ENCODE results near the gene RFNG. TPM values are rescaled to one million over a fixed set of nuclear protein-coding genes. Genes with fewer than 3 reads are reported as not detected.

RFNG gene
- total and polyA plus RNA-seq, 2 of the 13 experiments (the other 11 are each of a cell fraction or from before 2014, with no cell fraction given) = 61.4 to 64.0 TPM

DNA sequence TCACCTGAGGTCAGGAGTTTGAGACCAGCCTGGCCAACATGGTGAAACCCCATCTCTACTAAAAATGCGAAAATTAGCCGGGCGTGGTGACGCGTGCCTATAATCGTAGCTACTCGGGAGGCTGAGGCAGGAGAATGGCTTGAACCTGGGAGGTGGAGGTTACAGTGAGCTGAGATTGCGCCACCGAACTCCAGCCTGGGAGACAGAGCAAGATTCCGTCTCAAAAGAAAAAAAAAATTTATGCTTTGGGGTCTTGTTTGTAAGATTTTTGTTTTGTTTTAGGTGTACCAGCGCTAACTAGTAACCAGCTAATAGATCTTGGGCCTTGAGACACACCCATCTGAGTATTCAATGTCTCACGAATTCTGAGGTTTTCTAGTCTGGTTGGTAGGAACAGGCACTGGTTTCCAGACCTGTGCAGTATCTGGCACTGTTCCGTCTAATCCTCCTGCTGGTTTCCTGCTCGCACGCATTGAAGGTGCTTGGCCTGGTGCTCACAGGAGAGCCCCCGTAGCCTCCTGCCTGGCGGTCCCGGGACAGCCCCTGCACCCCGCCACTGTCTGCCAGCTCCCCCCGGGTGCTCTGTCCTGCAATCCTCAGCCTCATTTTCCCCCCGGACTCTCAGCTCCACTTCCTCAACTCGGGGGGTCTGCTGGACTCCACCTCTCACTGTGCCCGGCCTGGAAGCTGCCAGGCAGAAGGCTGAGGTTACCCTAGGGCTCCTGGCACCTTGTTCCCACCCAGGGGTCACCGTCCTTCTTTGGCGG is 24.6 kb upstream of the RFNG start (continued):
- TF ChIP-seq, protein P1, sequence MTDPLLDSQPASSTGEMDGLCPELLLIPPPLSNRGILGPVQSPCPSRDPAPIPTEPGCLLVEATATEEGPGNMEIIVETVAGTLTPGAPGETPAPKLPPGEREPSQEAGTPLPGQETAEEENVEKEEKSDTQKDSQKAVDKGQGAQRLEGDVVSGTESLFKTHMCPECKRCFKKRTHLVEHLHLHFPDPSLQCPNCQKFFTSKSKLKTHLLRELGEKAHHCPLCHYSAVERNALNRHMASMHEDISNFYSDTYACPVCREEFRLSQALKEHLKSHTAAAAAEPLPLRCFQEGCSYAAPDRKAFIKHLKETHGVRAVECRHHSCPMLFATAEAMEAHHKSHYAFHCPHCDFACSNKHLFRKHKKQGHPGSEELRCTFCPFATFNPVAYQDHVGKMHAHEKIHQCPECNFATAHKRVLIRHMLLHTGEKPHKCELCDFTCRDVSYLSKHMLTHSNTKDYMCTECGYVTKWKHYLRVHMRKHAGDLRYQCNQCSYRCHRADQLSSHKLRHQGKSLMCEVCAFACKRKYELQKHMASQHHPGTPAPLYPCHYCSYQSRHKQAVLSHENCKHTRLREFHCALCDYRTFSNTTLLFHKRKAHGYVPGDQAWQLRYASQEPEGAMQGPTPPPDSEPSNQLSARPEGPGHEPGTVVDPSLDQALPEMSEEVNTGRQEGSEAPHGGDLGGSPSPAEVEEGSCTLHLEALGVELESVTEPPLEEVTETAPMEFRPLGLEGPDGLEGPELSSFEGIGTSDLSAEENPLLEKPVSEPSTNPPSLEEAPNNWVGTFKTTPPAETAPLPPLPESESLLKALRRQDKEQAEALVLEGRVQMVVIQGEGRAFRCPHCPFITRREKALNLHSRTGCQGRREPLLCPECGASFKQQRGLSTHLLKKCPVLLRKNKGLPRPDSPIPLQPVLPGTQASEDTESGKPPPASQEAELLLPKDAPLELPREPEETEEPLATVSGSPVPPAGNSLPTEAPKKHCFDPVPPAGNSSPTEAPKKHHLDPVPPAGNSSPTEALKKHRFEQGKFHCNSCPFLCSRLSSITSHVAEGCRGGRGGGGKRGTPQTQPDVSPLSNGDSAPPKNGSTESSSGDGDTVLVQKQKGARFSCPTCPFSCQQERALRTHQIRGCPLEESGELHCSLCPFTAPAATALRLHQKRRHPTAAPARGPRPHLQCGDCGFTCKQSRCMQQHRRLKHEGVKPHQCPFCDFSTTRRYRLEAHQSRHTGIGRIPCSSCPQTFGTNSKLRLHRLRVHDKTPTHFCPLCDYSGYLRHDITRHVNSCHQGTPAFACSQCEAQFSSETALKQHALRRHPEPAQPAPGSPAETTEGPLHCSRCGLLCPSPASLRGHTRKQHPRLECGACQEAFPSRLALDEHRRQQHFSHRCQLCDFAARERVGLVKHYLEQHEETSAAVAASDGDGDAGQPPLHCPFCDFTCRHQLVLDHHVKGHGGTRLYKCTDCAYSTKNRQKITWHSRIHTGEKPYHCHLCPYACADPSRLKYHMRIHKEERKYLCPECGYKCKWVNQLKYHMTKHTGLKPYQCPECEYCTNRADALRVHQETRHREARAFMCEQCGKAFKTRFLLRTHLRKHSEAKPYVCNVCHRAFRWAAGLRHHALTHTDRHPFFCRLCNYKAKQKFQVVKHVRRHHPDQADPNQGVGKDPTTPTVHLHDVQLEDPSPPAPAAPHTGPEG (CRISPR knock-in tag; IDR thresholded peaks at IDR 0.05) = 0 out of 2 replicates have a peak, but pooled peaks have one; percentile 53
- TF ChIP-seq NR2F6 (IDR thresholded peaks at IDR 0.05) (no peak), NR2F6 (CRISPR knock-in tag; IDR thresholded peaks at IDR 0.05) (no peak), PHF20 (CRISPR knock-in tag; IDR thresholded peaks at IDR 0.05) (no peak), ARNT (IDR thresholded peaks at IDR 0.05) (no peak), ZSCAN20 (CRISPR knock-in tag; IDR thresholded peaks at IDR 0.05; ENCODE audit: borderline replicate concordance) (no peak), ZNF775 (CRISPR knock-in tag; IDR thresholded peaks at IDR 0.05; ENCODE audit: borderline replicate concordance) (no peak), DNMT3B (CRISPR knock-in tag; conservative IDR thresholded peaks at IDR 0.05) (no peak), FOXK2 (IDR thresholded peaks at IDR 0.05) (no peak), RXRA (CRISPR knock-in tag; IDR thresholded peaks at IDR 0.05) (no peak), ZNF678 (CRISPR knock-in tag; IDR thresholded peaks at IDR 0.05) (no peak), RFXANK (CRISPR knock-in tag; IDR thresholded peaks at IDR 0.05) (no peak), TBX3 (IDR thresholded peaks at IDR 0.05; ENCODE audit: borderline replicate concordance) (no peak), ZNF792 (CRISPR knock-in tag; IDR thresholded peaks at IDR 0.05) (no peak), RBM39 (IDR thresholded peaks at IDR 0.05; ENCODE audit: low read depth, low read length, poor library complexity, severe bottlenecking) (no peak), ZNF556 (CRISPR knock-in tag; IDR thresholded peaks at IDR 0.05; ENCODE audit: borderline replicate concordance) (0 out of 2 replicates have a peak, but pooled peaks have one; percentile 44), HDAC2 (CRISPR knock-in tag; IDR thresholded peaks at IDR 0.05) (no peak)
- TF ChIP-seq, protein P2, sequence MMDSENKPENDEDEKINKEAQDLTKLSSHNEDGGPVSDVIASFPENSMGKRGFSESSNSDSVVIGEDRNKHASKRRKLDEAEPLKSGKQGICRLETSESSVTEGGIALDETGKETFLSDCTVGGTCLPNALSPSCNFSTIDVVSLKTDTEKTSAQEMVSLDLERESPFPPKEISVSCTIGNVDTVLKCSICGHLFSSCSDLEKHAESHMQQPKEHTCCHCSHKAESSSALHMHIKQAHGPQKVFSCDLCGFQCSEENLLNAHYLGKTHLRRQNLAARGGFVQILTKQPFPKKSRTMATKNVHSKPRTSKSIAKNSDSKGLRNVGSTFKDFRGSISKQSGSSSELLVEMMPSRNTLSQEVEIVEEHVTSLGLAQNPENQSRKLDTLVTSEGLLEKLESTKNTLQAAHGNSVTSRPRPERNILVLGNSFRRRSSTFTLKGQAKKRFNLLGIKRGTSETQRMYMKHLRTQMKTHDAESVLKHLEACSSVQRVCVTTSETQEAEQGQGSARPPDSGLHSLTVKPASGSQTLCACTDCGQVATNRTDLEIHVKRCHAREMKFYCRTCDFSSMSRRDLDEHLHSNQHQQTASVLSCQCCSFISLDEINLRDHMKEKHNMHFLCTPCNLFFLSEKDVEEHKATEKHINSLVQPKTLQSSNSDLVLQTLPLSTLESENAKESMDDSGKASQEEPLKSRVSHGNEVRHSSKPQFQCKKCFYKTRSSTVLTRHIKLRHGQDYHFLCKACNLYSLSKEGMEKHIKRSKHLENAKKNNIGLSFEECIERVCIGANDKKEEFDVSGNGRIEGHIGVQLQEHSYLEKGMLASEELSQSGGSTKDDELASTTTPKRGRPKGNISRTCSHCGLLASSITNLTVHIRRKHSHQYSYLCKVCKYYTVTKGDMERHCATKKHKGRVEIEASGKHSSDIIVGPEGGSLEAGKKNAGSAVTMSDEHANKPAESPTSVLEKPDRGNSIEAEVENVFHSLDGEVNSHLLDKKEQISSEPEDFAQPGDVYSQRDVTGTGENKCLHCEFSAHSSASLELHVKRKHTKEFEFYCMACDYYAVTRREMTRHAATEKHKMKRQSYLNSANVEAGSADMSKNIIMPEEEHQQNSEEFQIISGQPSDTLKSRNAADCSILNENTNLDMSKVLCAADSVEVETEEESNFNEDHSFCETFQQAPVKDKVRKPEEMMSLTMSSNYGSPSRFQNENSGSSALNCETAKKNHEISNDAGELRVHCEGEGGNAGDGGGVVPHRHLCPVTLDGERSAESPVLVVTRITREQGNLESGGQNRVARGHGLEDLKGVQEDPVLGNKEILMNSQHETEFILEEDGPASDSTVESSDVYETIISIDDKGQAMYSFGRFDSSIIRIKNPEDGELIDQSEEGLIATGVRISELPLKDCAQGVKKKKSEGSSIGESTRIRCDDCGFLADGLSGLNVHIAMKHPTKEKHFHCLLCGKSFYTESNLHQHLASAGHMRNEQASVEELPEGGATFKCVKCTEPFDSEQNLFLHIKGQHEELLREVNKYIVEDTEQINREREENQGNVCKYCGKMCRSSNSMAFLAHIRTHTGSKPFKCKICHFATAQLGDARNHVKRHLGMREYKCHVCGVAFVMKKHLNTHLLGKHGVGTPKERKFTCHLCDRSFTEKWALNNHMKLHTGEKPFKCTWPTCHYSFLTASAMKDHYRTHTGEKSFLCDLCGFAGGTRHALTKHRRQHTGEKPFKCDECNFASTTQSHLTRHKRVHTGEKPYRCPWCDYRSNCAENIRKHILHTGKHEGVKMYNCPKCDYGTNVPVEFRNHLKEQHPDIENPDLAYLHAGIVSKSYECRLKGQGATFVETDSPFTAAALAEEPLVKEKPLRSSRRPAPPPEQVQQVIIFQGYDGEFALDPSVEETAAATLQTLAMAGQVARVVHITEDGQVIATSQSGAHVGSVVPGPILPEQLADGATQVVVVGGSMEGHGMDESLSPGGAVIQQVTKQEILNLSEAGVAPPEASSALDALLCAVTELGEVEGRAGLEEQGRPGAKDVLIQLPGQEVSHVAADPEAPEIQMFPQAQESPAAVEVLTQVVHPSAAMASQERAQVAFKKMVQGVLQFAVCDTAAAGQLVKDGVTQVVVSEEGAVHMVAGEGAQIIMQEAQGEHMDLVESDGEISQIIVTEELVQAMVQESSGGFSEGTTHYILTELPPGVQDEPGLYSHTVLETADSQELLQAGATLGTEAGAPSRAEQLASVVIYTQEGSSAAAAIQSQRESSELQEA (CRISPR knock-in tag; IDR thresholded peaks at IDR 0.05; ENCODE audit: not compliant biosample characterization) = no peak
